Hair follicle dermal papilla cell (primary cell): ENCODE measurements around the gene HES7. TPM values are rescaled to one million over a fixed set of nuclear protein-coding genes. Genes with fewer than 3 reads are reported as not detected.

ENCODE experiments used
- small RNA-seq: library from RNA; depleted of rRNA; stranded (forward); fragments of <200 nt; gene quantifications from one replicate; pipeline ENCODE3, GENCODE V24; 2012
- total RNA-seq: library from RNA; depleted of rRNA; stranded (reverse); fragments of >200 nt; gene quantifications from 2 replicates; pipeline ENCODE4 v1.2.3, GENCODE V29; 2012

HES7 gene
- total RNA-seq: 0.16 and 0.73 TPM in 2 replicates

GRCh38 chr17:8123695-8124349 lies at the start of gene HES7:
TSS of gene HES7 (minus strand) at chr17:8124106. CDS start at chr17:8124084, 22 bp downstream.

GRCh38 chr17:8162233-8162996 lies 38.5 kb upstream of the HES7 start, which contains the start of gene VAMP2:
TSS of gene VAMP2 (minus strand) at chr17:8162948. CDS start at chr17:8162879, 69 bp downstream.

GRCh38 chr17:8152112-8152775 lies 28.3 kb upstream of the HES7 start, which contains the start of gene PER1:
TSS of gene PER1 (minus strand) at chr17:8152404. CDS start at chr17:8150706, 1,698 bp downstream.

GRCh38 chr17:8117980-8118768 lies 5.7 kb downstream of the HES7 start, which contains the start of gene ALOXE3:
TSS of gene ALOXE3 (minus strand) at chr17:8118514. CDS start at chr17:8117990, 524 bp downstream.

GRCh38 chr17:8087075-8087951 lies 36.6 kb downstream of the HES7 start, which contains the start of gene ALOX12B:
TSS of gene ALOX12B (minus strand) at chr17:8087716. CDS start at chr17:8087442, 274 bp downstream.

Small RNAs within 50 kb of the gene (small RNA-seq; reads per million reads assigned to genes)
- gene MIR4314: not detected

Other genes with a start within 250 kb of the HES7 start
- 114 and 141 TPM in 2 replicates for gene CHD3, start 235.3 kb downstream of the HES7 start, total RNA-seq
- 1.3 and 4.2 TPM in 2 replicates for gene RNF227, start 207.8 kb downstream of the HES7 start, total RNA-seq
- 0.49 and 1.6 TPM in 2 replicates for gene KCNAB3, start 194.2 kb downstream of the HES7 start, total RNA-seq
- 39.1 and 42.9 TPM in 2 replicates for gene TRAPPC1, start 192.2 kb downstream of the HES7 start, total RNA-seq
- 22.2 and 23.3 TPM in 2 replicates for gene CNTROB, start 191.9 kb downstream of the HES7 start, total RNA-seq
- not detected in 2 replicates for gene GUCY2D, start 121.5 kb downstream of the HES7 start, total RNA-seq
- not detected in 2 replicates for gene ALOX15B, start 85.0 kb downstream of the HES7 start, total RNA-seq
- 0.12 TPM in 1 of 2 replicates, not detected in the other for gene ALOX12B, start 36.4 kb downstream of the HES7 start, total RNA-seq
- under 0.01 TPM in 1 of 2 replicates, not detected in the other for gene ALOXE3, start 5.6 kb downstream of the HES7 start, total RNA-seq
- 12.3 and 17.2 TPM in 2 replicates for gene PER1, start 28.3 kb upstream of the HES7 start, total RNA-seq
- 4.4 and 5.5 TPM in 2 replicates for gene VAMP2, start 38.8 kb upstream of the HES7 start, total RNA-seq
- gene TMEM107, start 52.3 kb upstream of the HES7 start, total RNA-seq: 11.0 and 14.8 TPM in 2 replicates
- gene BORCS6, start 66.1 kb upstream of the HES7 start, total RNA-seq: 5.8 and 7.8 TPM in 2 replicates
- gene AURKB, start 86.5 kb upstream of the HES7 start, total RNA-seq: 2.1 and 6.1 TPM in 2 replicates
- gene CTC1, start 124.0 kb upstream of the HES7 start, total RNA-seq: 6.6 and 8.8 TPM in 2 replicates
- gene PFAS, start 125.2 kb upstream of the HES7 start, total RNA-seq: 13.6 and 22.6 TPM in 2 replicates
- gene RANGRF, start 164.6 kb upstream of the HES7 start, total RNA-seq: 11.5 and 15.5 TPM in 2 replicates
- gene SLC25A35, start 171.3 kb upstream of the HES7 start, total RNA-seq: 0.81 and 1.2 TPM in 2 replicates
- gene ARHGEF15, start 186.1 kb upstream of the HES7 start, total RNA-seq: not detected in 2 replicates
- gene ODF4, start 215.7 kb upstream of the HES7 start, total RNA-seq: not detected in 2 replicates